GM12872 (cell line): Measurements from ENCODE around the gene PAFAH1B2.

Experiments
- TF ChIP-seq, protein P1 (sequence below): IDR thresholded peaks from 3 replicates; pipeline ENCODE4 v1.5.1; 2011; ENCODE audit warnings: low read depth, mild to moderate bottlenecking, low read length, moderate library complexity; ENCODE audit not compliant: insufficient read depth

Gene PAFAH1B2

DNA sequence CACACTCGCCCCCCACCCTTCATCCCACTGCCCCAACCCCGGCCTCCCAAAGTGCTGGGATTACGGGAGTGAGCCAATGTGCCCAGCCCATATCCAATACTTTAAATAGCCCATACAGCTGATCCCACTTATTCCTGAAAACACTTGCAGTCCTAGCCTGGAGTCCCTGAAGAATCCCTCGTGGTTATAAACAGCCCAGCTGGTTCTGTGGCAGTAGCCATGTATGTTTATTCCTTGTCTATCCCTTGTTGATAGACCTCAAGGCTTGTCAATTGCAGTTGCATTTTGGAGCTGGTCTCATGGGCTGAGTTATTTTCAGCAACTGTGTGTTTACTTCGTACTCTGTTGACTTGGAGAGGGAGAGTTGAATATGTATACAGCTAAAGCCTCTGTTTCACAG is 21.5 kb upstream of the PAFAH1B2 start:
- TF ChIP-seq, protein P1, sequence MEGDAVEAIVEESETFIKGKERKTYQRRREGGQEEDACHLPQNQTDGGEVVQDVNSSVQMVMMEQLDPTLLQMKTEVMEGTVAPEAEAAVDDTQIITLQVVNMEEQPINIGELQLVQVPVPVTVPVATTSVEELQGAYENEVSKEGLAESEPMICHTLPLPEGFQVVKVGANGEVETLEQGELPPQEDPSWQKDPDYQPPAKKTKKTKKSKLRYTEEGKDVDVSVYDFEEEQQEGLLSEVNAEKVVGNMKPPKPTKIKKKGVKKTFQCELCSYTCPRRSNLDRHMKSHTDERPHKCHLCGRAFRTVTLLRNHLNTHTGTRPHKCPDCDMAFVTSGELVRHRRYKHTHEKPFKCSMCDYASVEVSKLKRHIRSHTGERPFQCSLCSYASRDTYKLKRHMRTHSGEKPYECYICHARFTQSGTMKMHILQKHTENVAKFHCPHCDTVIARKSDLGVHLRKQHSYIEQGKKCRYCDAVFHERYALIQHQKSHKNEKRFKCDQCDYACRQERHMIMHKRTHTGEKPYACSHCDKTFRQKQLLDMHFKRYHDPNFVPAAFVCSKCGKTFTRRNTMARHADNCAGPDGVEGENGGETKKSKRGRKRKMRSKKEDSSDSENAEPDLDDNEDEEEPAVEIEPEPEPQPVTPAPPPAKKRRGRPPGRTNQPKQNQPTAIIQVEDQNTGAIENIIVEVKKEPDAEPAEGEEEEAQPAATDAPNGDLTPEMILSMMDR, result no peak

DNA sequence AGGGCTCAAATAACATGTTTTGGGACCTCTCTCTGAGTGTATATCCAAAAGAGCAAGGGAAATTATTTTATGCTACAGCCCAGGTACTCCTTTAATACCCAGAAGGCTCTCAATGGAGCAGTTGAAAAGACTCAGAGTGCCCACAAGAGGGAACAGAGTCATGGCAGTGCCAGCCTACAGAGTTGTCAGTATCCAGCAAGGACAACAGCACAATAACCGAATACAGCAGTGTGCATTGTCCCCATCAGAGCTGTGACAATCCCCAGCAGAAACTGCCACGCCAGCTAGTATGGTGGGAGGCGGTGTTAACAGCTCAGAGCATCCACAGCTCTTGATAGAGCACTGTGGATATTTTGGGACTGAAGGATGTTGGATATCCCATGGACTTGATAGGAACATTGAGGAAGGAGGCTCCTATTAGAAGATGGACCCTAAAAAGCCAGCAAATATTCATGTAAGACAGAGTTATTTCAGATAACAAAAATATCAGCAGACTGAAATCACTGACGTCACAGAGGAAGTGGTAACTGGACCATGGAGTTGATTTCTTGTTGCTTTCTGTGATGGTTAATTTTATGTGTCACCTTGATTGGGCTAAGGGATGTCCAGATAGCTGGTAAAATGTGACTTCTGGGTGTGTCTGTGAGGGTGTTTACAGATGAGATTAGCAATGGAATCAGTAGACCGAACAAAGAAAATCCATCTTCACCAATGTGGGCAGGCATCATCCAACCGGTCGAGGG is 17.7 kb upstream of the PAFAH1B2 start:
- TF ChIP-seq, protein P1, result no peak

DNA sequence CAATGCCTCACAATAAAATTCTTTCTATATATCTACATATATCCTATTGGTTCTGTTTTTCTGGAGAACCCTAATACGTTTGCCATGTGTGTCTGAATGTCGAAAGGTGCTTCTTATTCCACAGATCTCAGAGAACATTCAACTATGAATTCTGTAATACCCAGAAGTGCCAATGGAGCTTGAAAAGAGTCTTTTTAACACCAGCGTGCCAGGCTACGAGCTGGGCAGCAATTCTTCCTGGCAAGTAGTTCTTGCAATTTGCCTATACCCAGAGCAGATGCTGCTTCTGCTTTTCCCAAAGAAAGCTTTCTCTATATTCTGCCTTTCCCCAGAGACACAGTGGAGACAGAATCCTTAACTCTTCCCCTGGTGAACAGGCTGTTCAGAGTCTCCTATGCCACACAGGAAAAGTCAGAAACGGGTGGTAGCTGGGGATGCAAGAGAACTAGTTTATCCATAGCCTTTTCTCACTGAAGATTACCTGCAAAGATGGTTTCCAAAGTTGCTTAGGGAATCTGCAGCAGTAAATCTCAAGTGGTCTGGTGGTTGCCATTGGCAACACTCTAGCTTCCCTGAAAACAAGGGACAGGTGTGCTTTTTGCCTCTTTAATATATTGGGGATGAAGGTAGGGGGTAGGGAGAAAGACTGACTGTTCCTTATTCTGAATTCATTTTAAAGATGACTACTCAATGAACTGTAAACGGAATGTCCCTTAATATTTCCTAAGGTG is 16.8 kb upstream of the PAFAH1B2 start:
- TF ChIP-seq, protein P1, result no peak

DNA sequence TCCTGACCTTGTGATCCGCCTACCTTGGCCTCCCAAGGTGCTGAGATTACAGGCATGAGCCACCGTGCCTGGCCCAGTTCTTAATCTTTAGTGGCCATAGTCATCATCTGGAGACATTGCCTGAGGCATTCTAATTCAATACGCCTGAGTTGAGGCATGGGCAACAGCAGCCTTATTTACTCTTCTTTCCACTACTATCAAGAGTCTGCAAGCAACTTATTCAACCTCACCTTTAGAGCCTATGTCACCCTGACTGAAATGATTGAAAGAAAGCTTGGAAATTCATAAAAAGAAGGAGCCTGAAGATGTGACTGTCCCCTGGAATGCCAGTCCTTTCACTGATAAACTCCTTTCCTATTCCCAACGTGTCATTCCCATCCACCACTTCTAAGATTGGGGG is 15.8 kb upstream of the PAFAH1B2 start:
- TF ChIP-seq, protein P1, result no peak

DNA sequence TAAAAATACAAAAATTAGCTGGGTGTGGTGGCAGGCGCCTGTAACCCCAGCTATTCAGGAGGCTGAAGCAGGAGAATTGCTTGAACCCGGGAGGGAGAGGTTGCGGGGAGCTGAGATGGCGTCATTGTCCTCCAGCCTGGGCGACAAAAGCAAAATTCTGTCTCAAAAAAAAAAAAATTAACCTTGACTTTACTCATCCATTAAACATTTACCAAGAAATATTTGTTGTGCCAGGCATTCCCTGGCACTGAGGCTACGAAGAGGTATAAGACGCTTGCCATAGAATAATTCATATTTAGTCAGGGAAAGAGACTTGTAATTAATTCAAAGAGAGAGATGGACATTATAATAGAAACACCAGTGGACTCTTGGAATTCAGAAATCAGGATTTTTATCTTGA is 13.2 kb upstream of the PAFAH1B2 start:
- TF ChIP-seq, protein P1, result no peak

DNA sequence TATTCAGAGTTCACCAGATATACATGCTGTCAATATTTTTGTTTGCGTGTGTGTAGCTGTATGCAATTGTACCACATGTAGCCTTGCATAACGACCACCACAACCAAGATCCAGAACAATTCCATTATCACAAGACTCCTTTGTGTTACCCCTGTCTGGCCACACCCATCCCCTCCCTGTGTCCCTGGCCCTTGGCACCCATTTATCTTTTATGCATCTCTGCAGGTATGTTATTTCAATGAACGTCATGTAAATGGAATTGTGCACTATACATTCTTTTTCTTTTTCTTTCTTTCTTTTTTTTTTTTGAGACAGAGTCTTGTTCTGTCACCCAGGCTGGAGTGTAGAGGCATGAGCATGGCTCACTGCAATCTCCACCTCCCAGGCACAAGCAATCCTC is 9.7 kb upstream of the PAFAH1B2 start:
- TF ChIP-seq, protein P1, result no peak

DNA sequence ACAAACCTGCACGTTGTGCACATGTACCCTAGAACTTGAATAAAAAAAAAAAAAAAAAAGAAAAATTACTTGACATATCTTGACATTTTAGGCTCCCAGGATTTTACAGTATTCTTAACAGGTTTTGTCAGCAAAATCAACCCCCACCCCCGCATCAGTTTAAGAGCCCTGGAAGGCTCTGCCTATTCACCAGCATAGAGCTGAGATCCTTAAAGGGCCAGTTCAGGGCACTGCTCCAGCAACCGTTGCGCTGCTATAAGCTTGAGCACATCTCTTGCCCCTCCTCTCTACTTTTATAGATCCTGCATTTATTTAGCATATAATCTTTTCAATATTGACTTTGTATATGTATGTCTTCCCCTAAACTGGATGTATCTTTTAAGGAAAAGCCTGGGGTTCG is 697 bp upstream of the PAFAH1B2 start:
- TF ChIP-seq, protein P1, result no peak
